KOPT-K1 (cell line): ENCODE results near the gene CHAT.
A peak's percentile ranks its signal among the peaks of the same experiment; 100 is the strongest.

Experiments
- H3K27ac ChIP-seq: fragments of 200-600 bp; sonication (generic); 2 replicates; pipeline ENCODE4 v1.5.1; 2016; ENCODE audit warnings: antibody characterized with exemption, mild to moderate bottlenecking, low read depth, low read length; ENCODE audit not compliant: poor library complexity, severe bottlenecking
- H3K36me3 ChIP-seq: fragments of 200-600 bp; sonication (generic); 2 replicates; pipeline ENCODE4 v1.5.1; 2017; ENCODE audit warnings: antibody characterized with exemption, mild to moderate bottlenecking, low read length, moderate library complexity; ENCODE audit not compliant: insufficient read depth
- H3K9me3 ChIP-seq: fragments of 200-600 bp; sonication (generic); 2 replicates; pipeline ENCODE4 v1.5.1; 2017; ENCODE audit warnings: antibody characterized with exemption, low read length, mild to moderate bottlenecking; ENCODE audit not compliant: insufficient read depth, poor library complexity, severe bottlenecking

CHAT gene

DNA sequence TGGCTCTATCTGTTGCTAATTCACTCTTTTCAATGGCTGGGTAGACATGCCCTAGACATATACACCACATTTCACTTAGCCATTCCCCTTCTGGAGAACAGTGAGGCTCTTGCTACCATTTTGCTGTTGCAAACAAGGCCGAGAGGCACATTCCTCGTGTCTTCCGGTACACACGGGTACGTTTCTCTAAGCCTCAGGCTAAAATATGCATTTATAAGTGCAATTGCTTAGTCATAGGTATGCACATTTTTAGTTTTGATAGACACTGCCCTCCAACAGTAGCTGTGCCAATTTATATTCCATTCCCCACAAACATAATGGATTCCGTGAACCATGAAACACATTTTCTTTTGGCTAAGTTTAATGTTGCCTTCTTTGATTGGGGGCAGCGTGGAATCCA lies 13.2 kb downstream of the CHAT start:
- no peak overlapping the region for H3K27ac ChIP-seq
- peaks cover 6% of the 10 kb centered on the region; the same call in 1 of the 2 replicates for H3K36me3 ChIP-seq
- H3K9me3 ChIP-seq, result no peaks in the 10 kb centered on the region

DNA sequence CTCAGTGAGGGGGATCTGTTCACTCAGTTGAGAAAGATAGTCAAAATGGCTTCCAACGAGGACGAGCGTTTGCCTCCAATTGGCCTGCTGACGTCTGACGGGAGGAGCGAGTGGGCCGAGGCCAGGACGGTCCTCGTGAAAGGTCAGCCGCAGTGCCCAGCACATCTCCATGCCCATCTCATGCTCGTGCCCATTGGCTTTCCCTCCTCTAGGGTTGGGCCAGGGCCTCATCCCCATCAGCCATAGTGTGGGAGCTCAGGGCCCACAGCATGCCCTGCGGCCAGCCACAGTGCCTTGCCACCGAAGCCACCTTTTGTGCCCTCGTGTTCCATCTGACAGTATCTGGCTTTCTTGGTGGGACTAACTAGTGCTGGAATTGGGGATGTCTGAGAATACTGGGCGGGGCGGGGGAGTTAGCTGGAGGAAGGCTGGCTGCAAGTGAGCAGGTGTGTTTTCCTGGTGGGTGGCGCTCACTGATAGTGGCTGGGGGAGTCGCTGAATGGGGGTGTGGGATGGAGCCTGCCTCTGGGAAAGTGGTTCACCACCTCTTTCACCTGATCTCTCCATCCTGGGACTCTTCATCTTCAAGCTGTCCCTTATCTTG lies 13.9 kb downstream of the CHAT start:
- peaks cover 6% of the 10 kb centered on the region; the same call in 1 of the 2 replicates for H3K36me3 ChIP-seq
- no peaks in the 10 kb centered on the region for H3K9me3 ChIP-seq
- no peak overlapping the region for H3K27ac ChIP-seq

DNA sequence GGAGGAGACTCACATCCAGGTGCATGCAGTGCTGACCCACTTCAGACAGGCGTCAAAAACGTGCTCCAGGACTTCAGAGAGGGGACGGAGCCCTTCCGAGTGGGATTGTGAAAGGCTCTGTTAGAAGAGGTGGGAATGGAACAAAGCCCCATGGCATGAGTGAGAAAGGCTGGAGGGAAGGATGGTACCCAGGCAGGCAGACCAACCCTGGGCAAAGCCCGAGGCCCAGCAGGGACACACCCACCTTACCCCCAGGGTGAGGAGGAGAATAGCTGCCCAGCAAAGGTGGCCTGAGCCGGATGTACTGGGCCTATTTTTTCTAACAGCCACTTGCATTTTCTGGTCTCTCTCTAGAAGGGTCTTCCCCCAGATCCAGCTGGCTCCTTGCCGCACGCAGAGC lies 14.8 kb downstream of the CHAT start:
- Histone ChIP-seq H3K9me3 (no peaks in the 10 kb centered on the region), H3K27ac (no peak overlapping the region), H3K36me3 (peaks cover 6% of the 10 kb centered on the region; the same call in 1 of the 2 replicates)

DNA sequence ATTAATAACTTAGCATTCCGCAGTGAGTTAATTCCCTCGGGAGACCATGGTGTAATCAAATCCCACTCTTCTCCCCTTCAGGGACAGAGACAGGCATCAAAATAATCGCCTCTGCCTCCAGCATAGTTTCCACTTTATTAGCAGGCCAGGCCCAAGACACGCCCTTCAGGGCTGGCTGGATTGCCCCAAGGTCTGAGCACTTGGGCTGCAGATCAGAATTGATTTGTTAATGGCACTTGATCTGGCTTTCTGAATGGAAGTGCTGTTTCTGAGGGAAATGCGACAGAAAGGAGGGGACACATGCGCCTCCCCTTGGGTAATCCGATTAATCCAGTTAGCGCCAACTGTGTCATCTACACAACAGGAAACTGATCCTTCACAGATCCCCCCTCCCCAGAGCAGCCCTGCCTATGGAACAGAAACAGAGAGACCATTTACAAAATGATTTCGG lies 15.6 kb downstream of the CHAT start:
- Histone ChIP-seq H3K9me3 (no peaks in the 10 kb centered on the region), H3K27ac (no peak overlapping the region), H3K36me3 (peaks cover 6% of the 10 kb centered on the region; the same call in 1 of the 2 replicates)

DNA sequence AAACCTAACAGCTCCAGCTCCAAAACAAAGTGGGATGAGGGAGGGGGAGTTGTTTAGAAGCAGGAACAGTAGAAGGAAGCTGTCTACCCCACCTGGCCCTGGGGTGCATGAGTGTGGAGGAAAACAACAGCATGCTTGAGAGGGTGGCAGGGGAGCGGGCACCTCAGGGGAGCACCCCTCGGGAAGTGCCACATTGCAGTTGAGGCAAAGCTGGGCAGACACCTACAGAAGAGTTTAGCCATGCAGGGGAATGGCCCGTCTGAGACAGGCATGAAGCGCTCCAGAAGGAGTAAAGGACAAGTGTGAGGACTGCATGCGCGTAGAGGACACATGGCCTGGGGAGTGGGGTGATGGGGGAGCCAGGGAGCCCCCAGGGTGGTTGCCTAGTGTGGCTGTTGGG lies 18.1 kb downstream of the CHAT start:
- Histone ChIP-seq H3K27ac (no peak overlapping the region), H3K9me3 (no peaks in the 10 kb centered on the region), H3K36me3 (peaks cover 3% of the 10 kb centered on the region; the same call in 1 of the 2 replicates)

DNA sequence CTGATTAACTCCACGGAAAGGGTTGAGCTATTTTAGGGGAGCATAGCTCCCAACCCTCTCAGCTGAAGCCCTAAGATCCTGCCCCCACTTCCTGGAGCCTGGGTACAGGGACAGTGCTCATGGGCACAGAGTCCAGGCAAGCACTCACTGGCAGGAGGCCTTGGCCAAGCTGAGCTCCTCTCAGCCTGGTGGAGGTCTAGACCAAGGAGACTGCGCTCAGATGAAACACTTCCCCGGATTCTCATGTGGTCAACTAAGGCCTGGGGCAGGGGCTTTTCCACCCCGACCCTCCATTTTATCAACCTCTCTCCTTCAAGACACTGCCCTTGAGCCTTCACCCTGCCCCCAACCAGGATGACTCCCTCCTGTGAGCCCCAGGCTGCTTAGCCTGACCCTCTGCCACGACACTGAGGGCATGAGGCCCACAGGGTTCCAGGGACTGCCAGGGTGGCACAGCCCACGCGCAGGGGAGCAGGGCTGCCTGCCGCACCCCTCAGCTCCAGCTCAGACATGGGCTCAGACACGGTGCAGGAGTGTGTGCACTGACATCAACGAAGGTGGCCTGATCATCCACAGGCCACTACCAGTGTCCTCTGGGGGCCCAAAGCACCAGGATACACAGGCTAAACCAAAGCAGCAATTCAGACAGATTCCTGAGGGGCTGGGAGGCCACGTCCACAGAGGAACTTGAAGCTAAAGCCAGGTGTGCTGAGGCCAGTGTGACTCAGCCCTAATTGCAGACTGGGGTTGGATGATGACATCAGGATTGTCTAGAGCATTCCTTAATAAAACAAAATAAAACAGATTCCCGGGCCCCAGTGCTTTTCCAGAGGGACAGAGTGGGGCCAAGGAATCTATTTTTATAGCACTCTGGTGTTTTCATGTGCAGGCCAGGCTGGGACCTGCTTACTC lies 18.8 kb downstream of the CHAT start:
- Histone ChIP-seq H3K9me3 (no peaks in the 10 kb centered on the region), H3K27ac (no peak overlapping the region), H3K36me3 (no peaks in the 10 kb centered on the region)

DNA sequence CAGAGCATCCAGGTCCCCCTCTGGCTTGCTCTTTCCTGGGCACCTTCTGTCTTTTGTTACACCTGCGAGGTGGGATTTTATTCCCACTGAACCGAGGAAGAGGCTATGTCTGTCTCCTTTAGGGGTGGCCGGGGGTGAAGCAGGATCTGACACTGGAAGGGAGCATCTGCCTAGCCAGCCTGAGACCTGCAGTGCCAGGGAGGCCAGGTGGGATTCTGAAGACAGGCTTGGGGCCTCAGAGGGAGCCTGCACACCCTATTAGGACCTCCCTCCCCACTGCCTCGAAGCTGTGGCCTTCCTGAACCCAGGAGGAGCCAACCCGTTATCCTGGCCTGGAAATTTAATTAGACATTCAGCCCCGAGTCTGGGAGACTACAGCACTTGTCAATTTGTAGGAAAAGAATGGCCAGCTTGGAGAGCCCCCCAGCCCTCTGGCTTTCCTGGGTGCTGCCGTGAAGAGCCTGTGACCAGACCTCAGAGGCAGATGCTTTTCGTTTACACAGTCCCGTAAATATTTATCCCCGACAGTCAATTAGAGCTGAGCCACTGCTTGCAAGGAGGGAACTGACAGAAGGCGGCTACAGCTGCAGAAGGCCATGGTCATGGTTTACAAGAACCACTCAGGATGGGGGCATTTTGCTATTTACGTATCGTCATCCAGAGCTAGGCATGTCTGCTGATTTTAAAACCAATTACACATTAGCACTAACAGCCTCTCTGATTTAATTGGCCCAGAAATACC lies 19.7 kb downstream of the CHAT start:
- Histone ChIP-seq H3K9me3 (no peaks in the 10 kb centered on the region), H3K36me3 (no peaks in the 10 kb centered on the region), H3K27ac (no peak overlapping the region)

DNA sequence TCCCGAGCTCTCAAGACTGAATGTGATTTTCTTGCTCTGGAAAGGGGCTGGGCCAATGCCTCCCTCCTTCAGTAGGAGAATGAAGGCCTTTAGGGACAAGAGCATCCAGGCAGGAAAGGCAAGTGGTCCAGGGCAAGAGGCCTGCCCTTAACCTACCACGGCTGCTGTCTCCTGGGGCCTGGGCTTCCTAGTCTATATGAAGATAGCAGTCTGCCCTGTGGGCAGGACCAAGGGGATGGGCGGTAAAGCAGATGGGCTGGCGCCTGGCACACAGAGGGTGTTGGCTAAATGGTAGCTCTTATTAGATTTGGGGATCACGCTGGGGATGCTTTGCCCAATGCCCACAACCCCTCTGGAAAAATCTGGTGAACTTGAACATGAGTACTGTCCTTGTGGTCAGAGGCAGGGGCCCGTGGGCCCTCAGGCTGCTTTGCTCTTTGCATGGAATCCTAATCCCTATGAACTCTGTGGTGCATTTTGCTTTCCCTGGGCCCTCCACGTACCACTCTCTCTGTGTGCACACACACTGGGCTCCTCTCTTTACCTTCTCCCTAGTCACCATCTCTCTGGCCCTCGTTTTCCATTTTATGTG lies 20.3 kb downstream of the CHAT start:
- Histone ChIP-seq H3K27ac (no peak overlapping the region), H3K9me3 (no peaks in the 10 kb centered on the region), H3K36me3 (no peaks in the 10 kb centered on the region)

DNA sequence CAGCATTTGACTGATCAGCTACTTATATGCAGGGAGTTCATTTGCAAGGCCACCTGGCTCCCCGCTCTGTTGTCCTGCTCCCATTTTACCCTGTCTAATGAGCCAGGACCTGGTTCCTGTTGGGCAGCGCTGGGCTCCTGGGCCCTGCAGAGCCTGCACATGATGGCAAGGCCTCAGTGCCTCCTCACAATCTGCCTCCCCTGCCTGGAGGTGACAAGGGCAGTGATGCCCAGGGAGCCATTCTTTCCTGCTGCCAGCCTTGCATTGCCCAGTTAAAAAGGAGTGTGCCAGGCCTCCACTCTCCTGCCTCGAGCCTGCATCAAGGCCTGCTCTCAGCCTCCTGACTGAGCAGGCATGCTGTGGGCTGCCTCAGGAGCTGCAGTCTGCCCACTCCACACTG lies 28.5 kb downstream of the CHAT start:
- no peaks in the 10 kb centered on the region for H3K36me3 ChIP-seq
- H3K9me3 ChIP-seq, result no peaks in the 10 kb centered on the region
- no peak overlapping the region for H3K27ac ChIP-seq

DNA sequence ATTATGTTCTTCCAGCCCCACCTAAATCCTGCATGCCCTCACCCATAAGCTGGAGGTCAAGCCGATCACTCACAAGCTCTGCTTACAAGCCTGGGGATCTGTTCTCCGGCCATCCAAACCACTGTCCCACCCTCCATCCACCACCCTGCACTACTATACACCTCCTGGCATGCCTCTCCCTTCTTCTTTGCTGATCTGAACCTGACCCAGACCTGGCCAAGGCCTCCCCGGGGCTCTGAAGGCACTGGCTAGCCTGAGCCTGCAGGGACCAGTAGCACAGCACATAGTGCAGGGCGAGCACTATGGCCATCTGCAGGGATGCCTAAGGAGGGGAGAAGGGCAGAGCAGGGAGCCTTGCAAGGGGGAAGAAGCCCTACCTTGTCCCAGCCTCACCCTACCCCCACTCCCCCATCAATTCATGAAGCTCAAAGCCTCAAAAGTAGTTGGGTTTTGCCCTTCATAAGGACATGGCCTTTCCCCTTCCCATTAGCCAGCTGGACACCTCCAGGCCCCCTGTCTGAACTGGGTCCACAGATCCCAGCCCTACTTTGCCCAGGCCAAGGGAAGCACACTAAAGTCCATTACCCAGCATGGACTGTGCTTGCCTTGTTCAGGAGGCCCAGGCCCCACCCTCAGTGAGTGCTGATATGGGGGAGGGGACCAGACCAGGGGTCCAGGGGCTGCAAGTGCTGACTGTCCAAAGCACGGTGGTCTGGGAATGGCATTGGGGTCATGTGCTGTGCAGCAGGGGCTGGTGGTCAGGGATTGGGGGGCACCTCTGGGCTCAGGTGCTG lies 29.6 kb downstream of the CHAT start:
- Histone ChIP-seq H3K9me3 (no peaks in the 10 kb centered on the region), H3K36me3 (no peaks in the 10 kb centered on the region), H3K27ac (peak overlapping the region; percentile 100)

DNA sequence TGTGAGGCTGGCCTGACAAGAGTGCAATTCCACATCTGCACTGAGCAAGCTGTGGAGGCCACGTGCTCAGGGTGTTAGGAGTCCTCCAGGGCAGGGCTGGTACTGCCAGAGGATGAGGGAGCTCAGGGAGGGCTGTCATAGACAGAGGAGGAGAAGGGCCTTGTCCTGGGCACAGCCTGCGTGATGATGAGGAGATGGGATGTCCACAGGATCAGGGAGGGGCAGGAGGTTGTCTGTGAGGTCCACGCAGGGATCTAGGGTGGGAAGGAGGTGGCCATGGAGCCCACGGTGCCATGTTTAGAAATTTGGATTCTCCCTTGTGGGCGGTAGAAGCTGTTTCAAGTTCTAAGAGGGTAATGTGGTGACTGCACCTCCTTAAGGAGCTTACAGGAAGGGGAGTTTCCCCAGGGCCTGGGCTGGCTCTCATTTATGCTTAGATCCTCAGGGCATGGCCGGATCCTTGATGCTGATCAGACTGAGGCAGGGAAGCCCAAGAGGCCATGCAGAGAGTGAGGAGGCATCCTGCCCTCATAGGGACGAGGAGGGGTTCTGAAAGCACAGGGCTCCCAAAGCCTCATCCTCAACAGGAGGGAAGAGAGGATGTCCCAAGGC lies 30.3 kb downstream of the CHAT start:
- no peaks in the 10 kb centered on the region for H3K9me3 ChIP-seq
- H3K27ac ChIP-seq, result peak overlapping the region; percentile 100
- no peaks in the 10 kb centered on the region for H3K36me3 ChIP-seq

DNA sequence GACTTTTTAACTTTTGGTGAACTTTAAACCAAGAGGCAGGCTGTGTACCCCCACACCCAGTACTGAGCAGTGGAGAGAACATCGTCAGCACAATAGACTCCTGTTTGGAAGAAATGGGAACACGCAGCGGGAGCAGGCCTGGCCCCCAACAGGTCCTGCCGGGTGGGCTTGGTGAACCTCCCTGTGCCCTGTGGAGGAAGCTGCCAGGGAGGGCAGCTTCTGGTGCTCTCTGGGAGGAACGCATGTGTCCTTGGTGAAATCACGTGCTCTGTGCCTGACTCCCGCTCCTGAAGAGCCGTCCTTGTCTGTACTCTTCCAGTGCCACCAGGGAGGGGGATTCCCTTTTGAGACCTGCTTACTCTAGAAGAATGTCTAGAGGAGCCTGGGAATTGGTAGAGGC lies 31.6 kb downstream of the CHAT start:
- H3K9me3 ChIP-seq, result no peaks in the 10 kb centered on the region
- H3K36me3 ChIP-seq, result no peaks in the 10 kb centered on the region
- peak overlapping the region; percentile 100 for H3K27ac ChIP-seq

DNA sequence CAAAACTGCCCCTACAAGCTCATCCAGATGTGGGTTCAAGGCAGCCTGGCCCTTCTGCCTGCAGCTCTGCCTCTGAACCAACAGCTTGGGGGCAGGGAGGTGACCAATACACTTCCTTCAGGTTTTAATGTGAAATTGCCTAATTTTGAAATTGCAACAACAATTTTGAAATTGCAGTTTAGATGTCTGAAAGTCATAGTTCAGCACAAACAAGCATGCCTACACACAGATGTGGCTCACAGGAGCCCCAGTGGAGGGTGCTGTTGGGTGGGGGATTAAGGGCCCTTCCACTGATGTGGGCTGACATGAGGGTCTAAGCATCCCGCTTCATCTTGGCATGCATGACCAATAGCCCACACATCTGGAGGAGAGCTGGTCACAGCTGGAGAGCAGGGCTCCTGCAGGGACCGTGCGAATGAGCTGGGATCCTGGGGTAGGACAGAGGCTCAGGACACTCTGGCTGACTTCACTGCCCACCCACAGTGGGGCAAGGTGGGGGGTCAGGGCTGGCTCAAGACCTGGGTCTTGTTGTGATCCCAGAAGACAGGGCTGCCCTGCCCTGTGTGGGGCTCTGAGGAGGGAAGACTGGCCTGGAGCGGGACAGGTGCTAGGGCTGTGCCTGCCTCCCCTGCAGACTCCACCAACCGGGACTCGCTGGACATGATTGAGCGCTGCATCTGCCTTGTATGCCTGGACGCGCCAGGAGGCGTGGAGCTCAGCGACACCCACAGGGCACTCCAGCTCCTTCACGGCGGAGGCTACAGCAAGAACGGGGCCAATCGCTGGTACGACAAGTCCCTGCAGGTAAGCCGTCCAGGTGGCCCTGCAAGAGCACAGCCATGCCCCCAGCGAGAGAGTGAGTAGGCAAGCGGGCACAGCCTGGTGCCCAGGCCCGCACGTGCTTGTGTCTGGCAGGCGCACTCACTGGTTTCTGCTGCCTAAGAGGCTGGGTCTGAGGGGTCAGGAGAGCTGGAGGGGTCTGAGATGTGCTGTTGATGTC lies 32.3 kb downstream of the CHAT start:
- H3K36me3 ChIP-seq, result no peaks in the 10 kb centered on the region

More for the DNA sequence above, 32.3 kb downstream of the CHAT start:
- peak overlapping the region; percentile 100 for H3K27ac ChIP-seq
- no peaks in the 10 kb centered on the region for H3K9me3 ChIP-seq
